DOHH2 (cell line): ENCODE measurements around the gene CEP85.

ENCODE experiments used
- CTCF ChIP-seq: fragments of 200-600 bp; sonication (generic); IDR thresholded peaks from one replicate; pipeline ENCODE4 v1.5.1; 2014; ENCODE audit warnings: antibody characterized with exemption, mild to moderate bottlenecking, low read depth, low read length; ENCODE audit not compliant: poor library complexity, severe bottlenecking
- EZH2phosphoT487 ChIP-seq: fragments of 200-600 bp; sonication (generic); IDR thresholded peaks from 2 replicates; pipeline ENCODE4 v1.6.1; 2017; ENCODE audit warnings: borderline replicate concordance, mild to moderate bottlenecking, antibody characterized with exemption, low read length, moderate library complexity, mixed read lengths

GRCh38 chr1:26281971-26282370 lies 48.0 kb downstream of the CEP85 start:
- no peak for TF ChIP-seq CTCF
- TF ChIP-seq EZH2phosphoT487 = no peak
